ENCODE data around the gene ICOSLG.
"Not testable (repeated sequence)": the region's sequence is repeated elsewhere in the genome, so short reads cannot be mapped to it uniquely, and the experiment has no call there.

Gene ICOSLG, protein sequence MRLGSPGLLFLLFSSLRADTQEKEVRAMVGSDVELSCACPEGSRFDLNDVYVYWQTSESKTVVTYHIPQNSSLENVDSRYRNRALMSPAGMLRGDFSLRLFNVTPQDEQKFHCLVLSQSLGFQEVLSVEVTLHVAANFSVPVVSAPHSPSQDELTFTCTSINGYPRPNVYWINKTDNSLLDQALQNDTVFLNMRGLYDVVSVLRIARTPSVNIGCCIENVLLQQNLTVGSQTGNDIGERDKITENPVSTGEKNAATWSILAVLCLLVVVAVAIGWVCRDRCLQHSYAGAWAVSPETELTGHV

DNA sequence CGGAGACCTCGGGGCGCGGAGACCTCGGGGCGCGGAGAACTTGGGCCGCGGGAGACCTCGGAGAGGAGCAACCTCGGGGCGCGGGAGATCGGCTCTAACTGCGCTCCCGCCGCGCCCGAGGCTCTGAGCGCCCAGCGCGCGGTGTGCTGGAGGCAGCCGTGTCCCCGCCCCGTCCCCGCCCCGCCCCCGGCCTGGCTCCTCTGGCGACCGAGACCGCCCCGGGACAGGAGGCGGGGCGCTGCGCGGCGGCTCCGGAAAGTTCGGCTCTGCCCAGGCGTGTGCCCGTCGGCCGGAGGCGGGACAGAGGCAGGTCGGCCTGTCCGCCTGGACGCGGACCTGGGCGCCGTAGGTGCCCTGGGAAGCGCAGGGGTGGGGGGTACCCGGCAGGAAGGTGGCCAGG lies at the start of gene ICOSLG:
TSS of gene ICOSLG (minus strand) at position 102 of the 400 bp plus-strand sequence. CDS start 126 bp downstream, outside the sequence.
- not testable (repeated sequence) for DNase-seq

DNA sequence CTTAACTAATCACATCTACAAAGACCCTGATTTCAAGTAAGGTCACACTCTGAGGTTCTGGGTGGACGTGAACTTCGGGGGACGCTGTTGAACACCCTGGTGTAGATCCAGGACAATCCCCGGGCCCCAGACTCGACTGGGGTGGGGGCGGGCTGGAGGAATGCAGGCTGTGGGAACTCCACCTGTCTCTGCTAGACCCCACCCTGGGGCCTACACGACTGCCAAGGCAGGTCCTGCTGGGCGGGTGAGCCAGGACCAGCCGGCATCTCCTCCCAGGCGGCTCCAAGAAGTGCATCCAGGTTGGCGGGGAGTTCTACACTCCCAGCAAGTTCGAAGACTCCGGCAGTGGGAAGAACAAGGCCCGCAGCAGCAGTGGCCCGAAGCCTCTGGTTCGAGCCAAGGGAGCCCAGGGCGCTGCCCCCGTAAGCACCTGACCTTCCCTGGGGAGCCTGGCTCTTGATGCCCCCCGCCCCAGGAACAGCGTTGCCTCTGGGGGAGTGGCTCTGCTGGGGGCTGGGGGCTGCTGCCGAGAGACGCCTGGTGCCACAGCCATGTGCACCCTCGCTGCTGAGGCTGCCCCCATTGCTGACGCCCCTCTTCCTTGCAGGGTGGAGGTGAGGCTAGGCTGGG lies 48.8 kb upstream of the ICOSLG start:
- no peak for DNase-seq

DNA sequence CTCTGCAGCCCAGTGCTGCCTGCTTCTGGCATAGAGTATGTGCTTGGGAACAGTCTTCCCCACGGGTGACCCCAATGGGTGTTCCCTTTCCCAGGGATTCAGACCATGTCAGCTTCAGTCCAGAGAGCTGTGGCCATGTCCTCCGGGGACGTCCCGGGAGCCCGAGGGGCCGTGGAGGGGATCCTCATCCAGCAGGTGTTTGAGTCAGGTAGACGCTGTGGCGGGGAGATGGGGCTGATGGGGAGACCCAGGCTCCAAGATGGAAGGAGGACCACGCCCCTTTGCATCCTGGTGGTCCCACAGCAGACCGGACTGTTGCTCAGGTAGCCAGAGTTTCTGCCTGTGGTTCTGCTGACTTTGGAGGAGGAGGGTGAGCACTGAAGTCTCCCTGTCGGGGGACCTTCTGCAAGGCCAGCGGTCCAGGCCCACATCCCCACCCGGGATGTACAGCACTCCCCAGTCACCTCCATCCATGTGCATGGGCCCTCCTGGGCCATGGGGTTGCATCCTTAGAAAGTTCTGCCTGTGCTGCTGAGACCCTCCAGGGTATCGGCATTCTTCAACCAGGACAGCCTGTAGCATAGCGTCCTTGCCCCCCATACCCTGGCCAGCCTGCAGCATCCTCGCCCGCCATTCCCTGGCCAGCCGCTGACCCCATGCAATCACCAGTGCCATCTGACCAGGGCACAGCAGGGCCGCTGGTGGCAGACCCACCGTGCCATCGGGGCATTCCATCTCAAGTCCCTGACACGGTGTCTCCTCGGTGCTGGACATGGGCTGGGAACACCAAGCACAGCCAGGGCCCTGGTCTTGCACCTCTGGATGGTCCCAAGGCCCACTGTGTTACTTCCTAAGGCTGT lies 47.7 kb upstream of the ICOSLG start:
- no peak for DNase-seq

DNA sequence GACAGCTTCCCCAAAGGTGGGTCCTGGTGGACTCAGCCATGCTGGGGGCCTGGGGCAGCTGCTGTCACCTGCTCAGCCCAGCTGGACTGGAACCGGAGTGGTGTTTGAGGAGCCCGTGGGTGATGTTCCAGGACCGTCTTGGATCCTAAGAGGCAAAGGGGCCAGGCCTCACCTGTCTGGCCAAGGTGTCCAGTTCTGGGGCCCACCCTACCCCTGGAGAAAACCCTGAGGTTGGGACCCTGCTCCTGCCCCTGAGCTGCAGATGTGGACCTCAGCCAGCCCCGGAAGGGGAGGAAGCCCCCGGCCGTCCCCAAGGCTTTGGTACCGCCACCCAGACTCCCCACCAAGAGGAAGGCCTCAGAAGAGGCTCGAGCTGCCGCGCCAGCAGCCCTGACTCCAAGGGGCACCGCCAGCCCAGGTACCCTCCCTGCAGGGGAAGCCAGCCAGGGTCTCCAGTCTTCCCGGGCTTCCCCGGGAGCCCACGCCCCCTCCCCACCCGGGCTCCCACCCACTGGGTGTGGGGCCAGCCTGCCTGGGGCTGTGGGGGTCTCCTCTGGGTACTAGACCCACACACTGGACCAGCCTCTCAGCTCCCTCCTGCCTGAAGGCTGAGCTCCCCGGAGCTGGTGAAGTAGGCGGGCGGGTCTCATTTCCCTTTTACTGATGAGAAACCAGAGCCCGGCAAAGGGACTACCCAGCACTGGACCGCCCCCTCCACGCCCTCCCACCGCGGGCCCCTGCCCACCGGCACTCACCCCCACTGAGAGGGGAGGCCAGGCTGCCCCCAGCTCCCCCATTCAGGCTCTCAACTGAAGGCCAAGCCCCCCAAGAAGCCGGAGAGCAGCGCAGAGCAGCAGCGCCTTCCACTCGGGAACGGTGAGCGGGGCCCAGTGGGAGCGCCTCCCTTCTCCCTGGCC lies 46.2 kb upstream of the ICOSLG start:
- DNase-seq: no peak

DNA sequence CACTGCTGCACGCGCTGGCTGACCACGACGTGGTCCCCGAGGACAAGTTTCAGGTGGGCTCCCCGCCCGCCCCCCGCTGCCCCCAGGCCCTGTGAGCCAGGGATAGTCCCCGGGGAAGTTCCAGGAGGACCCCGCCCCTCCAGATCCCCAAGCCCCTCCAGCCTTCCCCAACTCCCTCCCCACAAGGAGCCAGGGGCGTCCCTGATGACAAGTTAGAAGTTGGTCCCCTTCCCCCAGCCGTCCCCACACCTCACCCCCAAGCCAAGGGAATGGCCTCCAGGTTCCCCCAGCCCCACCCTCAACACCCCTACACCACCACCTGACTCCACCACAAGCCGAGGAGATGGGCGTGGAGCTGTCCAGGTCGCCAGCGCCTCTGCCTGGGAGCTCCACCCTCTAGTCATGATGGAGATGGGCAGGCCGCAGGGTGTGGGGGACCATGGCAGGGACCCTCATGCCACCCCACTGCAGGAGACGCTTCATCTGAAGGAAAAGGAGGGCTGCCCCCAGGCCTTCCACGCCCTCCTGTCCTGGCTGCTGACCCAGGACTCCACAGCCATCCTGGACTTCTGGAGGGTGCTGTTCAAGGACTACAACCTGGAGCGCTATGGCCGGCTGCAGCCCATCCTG lies 45.5 kb upstream of the ICOSLG start:
- no peak for DNase-seq

DNA sequence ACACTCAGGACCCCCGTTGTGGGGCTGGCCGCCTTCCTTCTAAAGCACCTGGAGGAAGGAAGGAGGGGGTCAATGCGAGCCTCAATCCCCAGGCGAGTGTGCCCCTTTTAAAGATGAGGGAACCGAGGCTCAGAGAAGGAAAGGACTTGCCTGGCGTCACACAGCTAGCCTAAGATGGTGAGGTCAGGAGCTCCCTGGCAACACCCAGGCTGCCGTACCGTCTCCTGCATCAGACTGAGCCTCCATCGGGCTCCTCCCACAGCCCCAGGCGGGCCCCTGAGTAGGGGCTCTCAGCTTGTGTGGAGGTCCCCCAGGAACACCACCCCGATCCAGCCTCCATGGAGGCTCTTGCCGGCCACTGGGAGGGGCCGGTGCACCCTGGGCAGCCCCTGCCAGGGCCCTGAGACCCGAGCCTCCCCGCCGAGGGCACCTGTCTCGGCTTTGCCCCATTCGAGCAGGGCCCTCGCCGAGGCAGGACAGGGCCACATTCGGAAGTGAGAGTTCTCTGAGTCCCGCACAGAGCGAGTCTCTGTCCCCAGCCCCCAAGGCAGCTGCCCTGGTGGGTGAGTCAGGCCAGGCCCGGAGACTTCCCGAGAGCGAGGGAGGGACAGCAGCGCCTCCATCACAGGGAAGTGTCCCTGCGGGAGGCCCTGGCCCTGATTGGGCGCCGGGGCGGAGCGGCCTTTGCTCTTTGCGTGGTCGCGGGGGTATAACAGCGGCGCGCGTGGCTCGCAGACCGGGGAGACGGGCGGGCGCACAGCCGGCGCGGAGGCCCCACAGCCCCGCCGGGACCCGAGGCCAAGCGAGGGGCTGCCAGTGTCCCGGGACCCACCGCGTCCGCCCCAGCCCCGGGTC lies 44.6 kb upstream of the ICOSLG start, which contains the start of gene AIRE:
TSS of gene AIRE (plus strand) at position 739 of the 855 bp plus-strand sequence. CDS start 131 bp downstream, outside the sequence.
- no peak for DNase-seq

DNA sequence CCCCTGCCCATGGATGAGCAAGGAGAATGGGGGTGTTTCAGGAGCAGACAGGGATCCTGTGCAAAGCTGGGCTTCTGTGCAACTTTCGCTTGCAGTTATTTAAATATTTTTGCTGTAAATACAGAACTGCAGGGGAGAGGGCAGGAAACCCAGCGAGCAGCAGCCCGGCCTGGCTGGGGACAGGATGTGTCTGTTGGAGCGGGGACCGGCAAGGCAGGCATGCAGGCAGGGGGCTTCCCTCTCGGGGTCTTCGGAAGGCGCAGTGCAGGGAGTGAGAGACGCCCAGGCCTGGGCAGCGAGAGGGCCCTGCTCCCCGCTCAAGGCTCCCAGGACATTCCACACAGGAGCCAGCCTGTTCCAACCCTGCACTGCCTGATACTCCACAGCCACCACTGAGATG lies 43.2 kb upstream of the ICOSLG start:
- DNase-seq: no peak

DNA sequence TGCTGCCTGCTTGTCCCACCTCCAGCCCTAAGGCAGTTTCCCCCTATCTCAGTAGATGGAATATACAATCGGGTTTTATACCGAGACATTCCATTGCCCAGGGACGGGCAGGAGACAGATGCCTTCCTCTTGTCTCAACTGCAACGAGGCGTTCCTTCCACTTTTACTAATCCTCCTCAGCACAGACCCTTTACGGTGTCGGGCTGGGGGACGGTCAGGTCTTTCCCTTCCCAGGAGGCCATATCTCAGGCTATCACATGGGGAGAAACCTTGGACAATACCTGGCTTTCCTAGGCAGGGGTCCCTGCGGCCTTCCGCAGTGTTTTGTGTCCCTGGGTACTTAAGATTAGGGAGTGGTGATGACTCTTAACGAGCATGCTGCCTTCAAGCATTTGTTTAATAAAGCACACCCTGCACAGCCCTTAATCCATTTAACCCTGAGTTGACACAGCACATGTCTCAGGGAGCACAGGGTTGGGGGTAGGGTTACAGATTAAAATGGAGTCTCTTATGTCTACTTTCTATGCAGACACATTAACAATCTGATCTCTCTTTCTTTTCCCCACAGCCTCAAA lies 42.6 kb upstream of the ICOSLG start:
- DNase-seq: not testable (repeated sequence)

DNA sequence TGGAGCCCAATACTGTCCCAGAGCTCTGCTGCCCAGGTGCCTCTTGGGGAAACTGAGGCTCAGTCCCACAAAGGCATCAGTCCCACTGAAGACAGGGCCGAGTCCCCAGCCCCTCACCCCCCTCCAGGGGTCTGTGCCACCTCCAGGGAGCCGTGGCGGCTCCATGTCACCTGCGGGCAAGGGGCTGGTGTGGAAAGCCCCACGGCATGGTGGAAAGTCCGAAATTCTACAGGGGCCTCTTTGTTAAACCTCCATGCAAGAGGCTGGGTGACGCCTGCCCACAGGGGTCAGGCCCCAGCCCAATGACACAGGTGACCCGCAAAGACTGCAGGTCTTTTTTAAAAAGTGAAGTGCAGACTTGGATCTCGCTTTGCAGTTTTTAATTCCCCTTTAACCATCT lies 41.6 kb upstream of the ICOSLG start:
- DNase-seq: no peak

DNA sequence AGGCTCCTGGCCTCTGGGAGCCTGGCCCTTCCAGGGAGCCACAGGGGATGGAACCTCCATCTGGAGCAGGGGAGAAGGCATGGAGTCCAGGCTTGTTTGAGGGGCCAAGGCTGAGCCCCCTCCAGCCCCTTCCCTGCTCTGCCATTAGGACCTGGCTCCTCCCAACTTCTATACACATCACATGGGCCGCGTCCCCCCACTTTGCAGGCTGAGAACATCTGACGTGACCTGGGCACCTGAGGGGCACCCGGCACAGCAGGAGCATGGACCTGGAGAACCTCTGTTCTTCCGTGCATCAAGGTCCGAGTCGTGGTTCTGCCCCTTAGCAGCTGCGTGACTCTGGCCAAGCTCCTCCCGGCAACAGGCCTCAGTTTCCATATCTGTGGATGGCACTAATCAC lies 41.1 kb upstream of the ICOSLG start:
- DNase-seq: no peak

DNA sequence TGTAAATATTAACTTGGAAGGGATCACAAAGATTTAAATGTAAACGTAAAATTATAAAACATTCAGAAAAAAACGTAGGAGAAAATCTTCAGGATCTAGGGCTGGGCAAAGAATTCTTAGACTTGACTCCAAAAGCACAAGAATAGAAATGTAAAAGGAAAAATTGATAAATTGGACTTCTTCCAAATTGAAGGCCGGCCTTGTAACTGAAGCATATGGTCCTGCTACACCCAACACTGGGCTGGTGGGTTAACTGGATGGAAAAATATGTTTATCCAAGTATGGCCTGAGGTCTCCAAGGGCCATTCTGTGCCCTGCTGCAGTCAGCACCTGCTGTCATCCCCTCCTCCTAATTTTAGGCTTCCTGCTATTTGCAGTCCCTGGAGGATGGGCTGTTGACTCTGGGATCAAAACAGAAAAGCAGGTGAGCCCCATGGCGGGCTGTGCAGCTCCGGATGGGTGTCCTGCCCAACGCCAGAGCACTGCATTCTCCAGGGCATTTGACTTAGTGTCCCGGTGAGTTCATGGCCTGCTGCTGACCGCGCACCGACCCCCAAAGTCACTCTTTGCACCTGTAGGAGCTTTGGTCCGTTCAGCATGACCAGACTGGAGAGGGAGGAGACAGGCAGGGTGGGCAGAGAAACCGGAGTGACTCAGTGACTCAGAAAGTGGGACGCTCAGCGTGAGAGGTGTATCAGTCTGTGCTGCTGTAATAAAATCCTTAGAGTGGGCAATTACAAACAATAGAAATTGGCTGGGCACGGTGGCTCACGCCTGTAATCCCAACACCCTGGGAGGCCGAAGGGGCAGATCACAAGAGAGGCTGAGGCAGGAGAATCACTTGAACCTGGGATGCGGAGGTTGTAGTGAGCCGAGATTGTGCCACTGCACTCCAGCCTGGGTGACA lies 38.9 kb upstream of the ICOSLG start:
- DNase-seq: no peak

DNA sequence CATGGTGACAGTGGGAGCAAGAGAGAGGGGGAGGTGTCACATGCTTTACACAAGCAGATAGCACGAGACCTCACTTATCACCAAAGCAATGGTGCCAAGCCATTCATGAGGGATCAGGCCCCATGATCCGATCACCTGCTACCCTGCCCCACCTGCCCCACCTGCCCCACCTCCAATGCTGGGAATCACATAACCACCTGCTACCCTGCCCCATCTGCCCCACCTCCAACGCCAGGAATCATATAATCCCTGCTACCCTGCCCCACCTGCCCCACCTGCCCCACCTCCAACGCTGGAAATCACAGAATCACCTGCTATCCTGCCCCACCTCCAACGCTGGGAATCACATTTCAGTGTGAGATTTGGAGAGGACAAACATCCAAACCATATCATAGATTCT lies 34.3 kb upstream of the ICOSLG start:
- no peak for DNase-seq

DNA sequence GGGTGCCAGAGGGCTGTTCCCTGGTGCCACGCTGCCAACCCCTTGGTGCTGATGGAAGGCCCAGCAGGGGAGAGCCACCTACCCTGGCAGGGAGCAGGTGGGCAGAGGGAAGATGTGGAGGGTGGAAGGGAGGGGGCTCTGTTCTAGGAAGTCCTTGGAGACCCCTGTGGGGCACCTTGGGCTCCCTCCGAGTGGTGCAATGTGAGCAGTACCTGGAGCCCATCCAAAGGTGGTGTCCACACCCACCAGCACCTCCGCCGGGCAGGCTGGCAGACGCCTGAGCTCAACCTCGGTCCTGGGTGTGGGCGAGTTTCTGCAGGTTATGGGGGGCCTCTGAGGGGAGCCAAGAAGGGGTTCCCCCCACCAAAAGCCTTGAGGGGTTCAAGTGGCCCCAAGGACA lies 32.3 kb upstream of the ICOSLG start:
- no peak for DNase-seq

DNA sequence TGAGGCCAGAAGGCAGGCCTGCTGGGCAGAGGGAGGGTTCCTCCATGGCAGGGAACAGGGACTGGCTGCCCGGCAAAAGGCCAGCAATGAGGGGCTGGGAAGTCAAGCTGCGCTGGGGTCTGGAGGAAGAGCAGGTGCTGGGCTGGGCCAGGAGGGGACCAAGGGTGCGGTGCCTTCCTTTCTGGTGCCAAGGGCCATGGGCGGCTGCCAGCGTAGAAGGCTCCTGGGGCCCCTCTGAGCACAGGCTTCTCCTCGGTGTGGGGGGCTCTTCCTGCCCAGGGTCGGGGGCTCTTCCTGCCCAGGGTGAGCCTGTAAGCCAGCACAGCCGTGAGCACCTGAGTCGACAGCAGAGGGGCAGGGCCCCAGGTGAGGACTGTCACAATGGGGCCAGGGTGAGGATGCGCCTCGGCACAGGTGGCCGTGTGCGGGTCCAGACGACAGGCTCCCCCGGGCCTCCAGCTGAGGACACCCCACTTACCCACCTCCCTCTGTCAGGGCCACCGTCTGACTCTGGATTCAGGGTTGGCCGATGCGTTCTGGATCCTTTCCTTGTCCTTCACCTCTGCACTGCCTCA lies 31.6 kb upstream of the ICOSLG start:
- no peak for DNase-seq

DNA sequence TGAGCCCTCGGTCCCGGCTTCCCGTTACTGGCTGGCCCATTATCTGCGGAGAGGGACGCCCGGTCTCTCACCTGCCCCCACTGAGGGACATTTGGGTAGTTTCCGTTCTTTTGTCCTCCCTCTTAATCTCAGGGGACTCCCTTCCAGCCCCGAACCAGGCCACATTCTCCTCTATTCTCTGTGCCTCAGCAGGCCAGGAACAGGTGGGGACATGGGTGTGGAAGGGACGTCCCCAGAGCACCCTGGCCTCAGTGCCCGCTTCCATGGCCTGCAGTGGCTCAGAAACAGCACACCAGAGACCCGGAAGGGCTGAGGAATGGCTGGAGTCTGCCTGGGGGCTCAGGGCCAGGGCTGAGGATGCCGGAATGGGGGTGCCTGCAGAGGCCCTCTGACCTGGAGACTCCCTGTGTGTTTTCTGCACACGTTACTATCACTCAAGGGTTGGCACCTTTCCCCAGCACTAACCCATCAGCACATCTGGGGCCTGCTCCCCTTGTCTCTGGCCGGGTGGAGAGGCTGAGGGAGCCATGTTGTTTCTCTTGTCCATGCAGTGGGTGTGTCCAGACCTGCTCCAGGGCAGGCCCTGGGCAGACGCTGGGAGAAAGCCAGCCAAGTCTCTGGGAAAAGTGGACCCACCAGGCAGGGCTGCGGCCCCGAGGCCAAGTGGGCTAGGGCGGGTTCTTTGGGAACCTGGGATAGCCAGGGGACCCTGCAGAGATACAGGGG lies 31.0 kb upstream of the ICOSLG start:
- no peak for DNase-seq

DNA sequence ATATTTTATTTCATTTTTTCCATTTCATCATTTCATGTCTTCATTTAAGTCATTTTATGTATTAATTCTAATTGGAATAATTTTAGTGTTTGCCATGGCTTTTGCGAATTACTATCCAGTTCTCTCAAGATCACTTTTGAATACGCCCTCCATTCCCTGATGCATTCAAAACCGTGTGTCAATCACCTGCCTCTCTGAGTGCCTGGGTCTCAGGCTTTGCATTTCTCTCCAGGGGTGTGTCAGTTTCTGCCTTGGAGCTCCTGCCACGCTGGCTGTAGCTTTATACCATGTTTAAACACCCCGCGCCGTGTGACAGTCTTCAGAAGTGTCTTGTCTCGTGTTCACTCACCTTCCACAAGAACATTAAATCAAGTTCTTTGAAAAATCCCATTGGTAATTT lies 28.3 kb upstream of the ICOSLG start:
- DNase-seq: no peak

DNA sequence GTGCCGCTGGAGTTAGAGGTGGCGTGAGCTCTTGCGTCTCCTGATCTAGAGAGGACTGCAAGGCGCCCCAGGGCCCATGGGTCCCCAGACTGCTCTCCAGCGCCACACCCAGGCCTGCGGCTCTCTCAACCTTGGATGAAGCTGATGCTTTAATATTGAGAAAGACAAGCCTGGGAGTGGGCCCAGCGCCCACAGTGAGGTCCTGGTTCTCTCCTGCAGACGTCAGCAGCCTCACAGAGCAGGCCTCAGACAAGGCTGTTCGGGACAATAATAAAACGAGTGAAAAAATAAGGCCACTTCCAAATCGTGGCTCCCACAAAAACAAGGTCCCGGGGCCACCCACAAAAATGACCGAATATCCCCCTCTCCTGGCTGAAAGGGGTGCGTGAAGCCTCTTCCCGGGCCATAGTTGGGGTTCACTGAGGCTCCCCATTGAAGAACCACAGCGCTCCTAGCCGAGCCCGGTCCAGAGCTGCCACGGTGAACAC lies 27.0 kb upstream of the ICOSLG start:
- no peak for DNase-seq

DNA sequence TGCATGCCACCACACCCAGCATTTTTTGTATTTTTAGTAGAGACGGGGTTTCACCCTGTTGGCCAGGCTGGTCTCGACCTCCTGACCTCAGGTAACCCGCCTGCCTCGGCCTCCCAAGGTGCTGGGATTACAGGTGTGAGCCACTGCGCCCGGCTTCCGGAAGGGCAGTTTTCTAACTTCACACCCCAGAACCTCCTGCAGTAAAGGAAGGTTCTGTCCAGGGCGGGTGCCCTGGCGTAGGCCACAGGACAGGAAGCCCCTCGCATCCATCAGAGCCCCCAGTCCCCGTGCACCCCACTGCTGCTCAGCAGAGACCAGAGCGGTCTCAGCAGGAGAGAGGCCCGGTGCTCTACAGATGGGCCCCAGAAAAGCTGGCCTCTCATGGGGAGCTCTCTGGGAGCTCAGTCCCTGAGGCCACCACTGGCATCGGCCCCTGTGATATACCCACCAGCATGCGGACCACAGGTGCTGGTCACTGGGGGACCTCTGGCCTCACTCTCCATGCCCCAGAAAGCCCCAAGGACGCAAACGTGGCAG lies 25.1 kb upstream of the ICOSLG start:
- no peak for DNase-seq

Measured in activated CD4-positive, alpha-beta T cell treated with anti-CD3 and anti-CD28 coated beads, Interleukin-10, Interleukin-2, amounts not matched to agents 100 ng/mL and 50 ng/mL, durations not matched to agents 16 hours and 8 hours (primary cell).